ENCODE data around the gene ERICH4. TPM values are rescaled to one million over a fixed set of nuclear protein-coding genes. Genes with fewer than 3 reads are reported as not detected.

Gene ERICH4
- total and polyA plus RNA-seq, 2 of the 4 experiments (the other 2 are of a cell fraction): not detected

DNA sequence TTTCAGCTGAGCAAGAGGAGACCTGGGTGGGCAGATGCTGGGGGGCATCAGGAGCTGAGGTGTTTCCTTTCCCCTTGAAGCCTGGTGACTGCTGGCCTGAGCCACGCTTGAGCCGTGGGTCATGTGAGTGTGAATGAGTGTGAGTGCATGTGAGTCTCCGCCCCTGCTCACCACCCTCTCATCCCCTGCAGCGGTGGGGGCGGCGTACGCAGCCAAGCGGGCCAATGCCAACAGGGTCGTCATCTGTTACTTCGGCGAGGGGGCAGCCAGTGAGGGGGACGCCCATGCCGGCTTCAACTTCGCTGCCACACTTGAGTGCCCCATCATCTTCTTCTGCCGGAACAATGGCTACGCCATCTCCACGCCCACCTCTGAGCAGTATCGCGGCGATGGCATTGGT lies 21.0 kb upstream of the ERICH4 start:
- Histone ChIP-seq H3K4me1 (ENCODE audit: control insufficient read depth, insufficient read depth, low read length) (peaks cover 4% of the 10 kb centered on the region; the same call in 1 of the 2 replicates), H4K91ac (ENCODE audit: insufficient read depth, low read depth, low read length) (no peak overlapping the region), H3K36me3 (ENCODE audit: control insufficient read depth, insufficient read depth, low read length) (peaks cover 50% of the 10 kb centered on the region), H2BK20ac (ENCODE audit: low read depth, low read length) (no peak overlapping the region), H2BK5ac (ENCODE audit: low read depth, low read length, poor library complexity, severe bottlenecking) (no peak overlapping the region), H3K9me1 (ENCODE audit: insufficient read depth, low read length) (no peaks in the 10 kb centered on the region; the same call in 1 of the 2 replicates), H3K56ac (ENCODE audit: extremely low read depth, insufficient read depth, low read length) (no peak overlapping the region), H3K9me3 (ENCODE audit: control insufficient read depth, insufficient read depth, low read length) (no peaks in the 10 kb centered on the region), H3K79me1 (ENCODE audit: low read depth in 1 of 2, low read length in 2 of 2) (no peaks in the 10 kb centered on the region), H3K4ac (ENCODE audit: low read depth, low read length) (no peak overlapping the region), H4K20me1 (ENCODE audit: insufficient read depth, low read length) (no peaks in the 10 kb centered on the region), H3K4me3 (ENCODE audit: insufficient read depth, low read depth, low read length) (no peak overlapping the region), H2BK120ac (ENCODE audit: low read depth, low read length) (no peak overlapping the region), H3K9ac (ENCODE audit: low read depth, low read length) (no peak overlapping the region), H4K5ac (ENCODE audit: low read depth, low read length) (no peak overlapping the region), H3K27me3 (ENCODE audit: control insufficient read depth, insufficient read depth, low read length) (no peaks in the 10 kb centered on the region), H3K27ac (ENCODE audit: insufficient read depth, low read length) (no peak overlapping the region), H2AK5ac (ENCODE audit: low read depth, low read length) (no peak overlapping the region), H3K4me2 (ENCODE audit: low read depth, low read length) (no peak overlapping the region), H3K18ac (ENCODE audit: low read depth, low read length) (no peak overlapping the region), H2AK9ac (replicated peaks; ENCODE audit: low read depth, low read length, poor library complexity) (no peak overlapping the region), H4K8ac (ENCODE audit: low read depth in 2 of 2, low read length in 2 of 2) (no peak overlapping the region), H3K14ac (replicated peaks; ENCODE audit: low read depth, low read length) (no peak overlapping the region), H2BK15ac (ENCODE audit: low read depth, low read length) (no peak overlapping the region), H2AFZ (replicated peaks; ENCODE audit: low read length, poor library complexity) (no peak overlapping the region), H3K23ac (ENCODE audit: low read depth, low read length) (no peak overlapping the region)
- TF ChIP-seq MXI1 (IDR thresholded peaks at IDR 0.05; ENCODE audit: borderline replicate concordance, low read depth, low read length) (no peak), RFX5 (IDR thresholded peaks at IDR 0.05; ENCODE audit: low read depth, low read length) (no peak), RAD21 (IDR thresholded peaks at IDR 0.05; ENCODE audit: low read length) (no peak), CHD1 (IDR thresholded peaks at IDR 0.05; ENCODE audit: low read depth, low read length) (no peak)
- in situ Hi-C loops (cut with MboI; ENCODE audit: low sequenced_read_pairs) (no loop called here), dilution Hi-C loops (cut with HindIII; ENCODE audit: low sequenced_read_pairs, unreplicated experiment) (no loop called here), intact Hi-C loops (cut with micrococcal nuclease) (loop anchor here (10.0 kb wide), 1 partner anchor 217 kb away; no protein-coding TSS in a partner anchor)
- DNase-seq (no peak), ATAC-seq (ENCODE audit: low read depth) (no peak)
- POLR2A ChIA-PET (ENCODE audit: unreplicated experiment): no interaction called here
- 97% methylated on average over 13 of the region's 20 CpGs; no CpG with 5 or more reads in 1 of the 2 experiments for WGBS, 2 experiments (ENCODE audit: extremely low coverage in 2 of 2, insufficient read length in 1 of 2)
- BruUV-seq (replicated peaks): no TSS peak
- CTCF ChIA-PET: no interaction called here
